ACC112 (cell line): Measurements from ENCODE around the gene ZNF831.

Experiments used
- H2AFZ ChIP-seq: fragments of 200-600 bp; sonication (generic); one replicate; pipeline ENCODE4 v1.6.0; 2017; ENCODE audit warnings: antibody characterized with exemption, low read length; ENCODE audit not compliant: unreplicated experiment
- H3K27ac ChIP-seq: fragments of 200-600 bp; sonication (generic); 2 replicates; pipeline ENCODE4 v1.5.1; 2014; ENCODE audit warnings: low read depth, mild to moderate bottlenecking, antibody characterized with exemption, low read length, moderate library complexity
- H3K27me3 ChIP-seq: fragments of 200-600 bp; sonication (generic); 2 replicates; pipeline ENCODE4 v1.6.1; 2014; ENCODE audit warnings: mild to moderate bottlenecking, antibody characterized with exemption, low read length, moderate library complexity, mixed read lengths; ENCODE audit not compliant: insufficient read depth
- H3K36me3 ChIP-seq: fragments of 200-600 bp; sonication (generic); 2 replicates; pipeline ENCODE4 v1.6.1; 2016; ENCODE audit warnings: mild to moderate bottlenecking, antibody characterized with exemption, low read length, moderate library complexity, mixed read lengths; ENCODE audit not compliant: insufficient read depth
- H3K4me1 ChIP-seq: fragments of 200-600 bp; sonication (generic); one replicate; pipeline ENCODE4 v1.6.1; 2016; ENCODE audit warnings: low read length, mixed read lengths; ENCODE audit not compliant: insufficient read depth, unreplicated experiment, control insufficient read depth
- H3K4me3 ChIP-seq: fragments of 200-600 bp; sonication (generic); 2 replicates; pipeline ENCODE4 v1.5.1; 2014; ENCODE audit warnings: mild to moderate bottlenecking, low read depth, low read length
- H3K79me2 ChIP-seq: fragments of 200-600 bp; sonication (generic); one replicate; pipeline ENCODE4 v1.6.0; 2016; ENCODE audit warnings: low read length; ENCODE audit not compliant: control insufficient read depth, unreplicated experiment, insufficient read depth

Gene ZNF831

GRCh38 chr20:59182401-59183044, 18.9 kb downstream of the ZNF831 start:
- H3K4me1 ChIP-seq = no peaks in the 10 kb centered on the region
- no peak overlapping the region for H3K4me3 ChIP-seq
- H3K27ac ChIP-seq = no peak overlapping the region
- H3K36me3 ChIP-seq = no peaks in the 10 kb centered on the region
- H2AFZ ChIP-seq = no peak overlapping the region
- H3K79me2 ChIP-seq = no peaks in the 10 kb centered on the region
- no peaks in the 10 kb centered on the region for H3K27me3 ChIP-seq

- H3K79me2 ChIP-seq = no peaks in the 10 kb centered on the region
- no peaks in the 10 kb centered on the region for H3K4me1 ChIP-seq
- H3K4me3 ChIP-seq = no peak overlapping the region
- no peak overlapping the region for H2AFZ ChIP-seq
- H3K27ac ChIP-seq = no peak overlapping the region
- H3K36me3 ChIP-seq = no peaks in the 10 kb centered on the region
- H3K27me3 ChIP-seq = no peaks in the 10 kb centered on the region
Measured at GRCh38 chr20:59183751-59184150, 20.1 kb downstream of the ZNF831 start.

GRCh38 chr20:59184880-59185447, 21.3 kb downstream of the ZNF831 start:
- Histone ChIP-seq H2AFZ (no peak overlapping the region), H3K36me3 (no peaks in the 10 kb centered on the region), H3K27ac (no peak overlapping the region), H3K79me2 (no peaks in the 10 kb centered on the region), H3K4me3 (no peak overlapping the region), H3K27me3 (no peaks in the 10 kb centered on the region), H3K4me1 (no peaks in the 10 kb centered on the region)

GRCh38 chr20:59185809-59186208, 22.2 kb downstream of the ZNF831 start:
- no peaks in the 10 kb centered on the region for H3K27me3 ChIP-seq
- H3K36me3 ChIP-seq = no peaks in the 10 kb centered on the region
- no peak overlapping the region for H2AFZ ChIP-seq
- H3K4me3 ChIP-seq = no peak overlapping the region
- no peaks in the 10 kb centered on the region for H3K4me1 ChIP-seq
- H3K27ac ChIP-seq = no peak overlapping the region
- H3K79me2 ChIP-seq = no peaks in the 10 kb centered on the region

- H3K27me3 ChIP-seq = no peaks in the 10 kb centered on the region
- H2AFZ ChIP-seq = no peak overlapping the region
Measured at GRCh38 chr20:59190466-59190865, 26.8 kb downstream of the ZNF831 start.

GRCh38 chr20:59191036-59191755, 27.6 kb downstream of the ZNF831 start:
- H3K27me3 ChIP-seq = no peaks in the 10 kb centered on the region

More at GRCh38 chr20:59190466-59190865, 26.8 kb downstream of the ZNF831 start:
- Histone ChIP-seq H3K27ac (no peak overlapping the region), H3K36me3 (no peaks in the 10 kb centered on the region), H3K79me2 (no peaks in the 10 kb centered on the region), H3K4me1 (no peaks in the 10 kb centered on the region), H3K4me3 (no peak overlapping the region)

GRCh38 chr20:59191756-59192532, 28.3 kb downstream of the ZNF831 start:
- Histone ChIP-seq H3K79me2 (no peaks in the 10 kb centered on the region), H2AFZ (no peak overlapping the region), H3K4me1 (no peaks in the 10 kb centered on the region), H3K4me3 (no peak overlapping the region), H3K27ac (no peak overlapping the region), H3K36me3 (no peaks in the 10 kb centered on the region), H3K27me3 (no peaks in the 10 kb centered on the region)

More at GRCh38 chr20:59191036-59191755, 27.6 kb downstream of the ZNF831 start:
- Histone ChIP-seq H2AFZ (no peak overlapping the region), H3K27ac (no peak overlapping the region), H3K4me3 (no peak overlapping the region), H3K4me1 (no peaks in the 10 kb centered on the region), H3K36me3 (no peaks in the 10 kb centered on the region), H3K79me2 (no peaks in the 10 kb centered on the region)

- no peaks in the 10 kb centered on the region for H3K36me3 ChIP-seq
- no peak overlapping the region for H3K4me3 ChIP-seq
- no peaks in the 10 kb centered on the region for H3K4me1 ChIP-seq
- H3K27me3 ChIP-seq = no peaks in the 10 kb centered on the region
- no peak overlapping the region for H3K27ac ChIP-seq
- H2AFZ ChIP-seq = no peak overlapping the region
- H3K79me2 ChIP-seq = no peaks in the 10 kb centered on the region
Measured at GRCh38 chr20:59192533-59192896, 28.9 kb downstream of the ZNF831 start.

- Histone ChIP-seq H3K4me3 (no peak overlapping the region), H3K27ac (no peak overlapping the region), H2AFZ (no peak overlapping the region), H3K4me1 (no peaks in the 10 kb centered on the region), H3K36me3 (no peaks in the 10 kb centered on the region), H3K27me3 (no peaks in the 10 kb centered on the region), H3K79me2 (no peaks in the 10 kb centered on the region)
Measured at GRCh38 chr20:59193325-59193724, 29.7 kb downstream of the ZNF831 start.

- Histone ChIP-seq H2AFZ (no peak overlapping the region), H3K27me3 (no peaks in the 10 kb centered on the region)
Measured at GRCh38 chr20:59194023-59194935, 30.7 kb downstream of the ZNF831 start.

More at GRCh38 chr20:59194023-59194935, 30.7 kb downstream of the ZNF831 start:
- no peaks in the 10 kb centered on the region for H3K79me2 ChIP-seq
- H3K27ac ChIP-seq = no peak overlapping the region
- H3K36me3 ChIP-seq = no peaks in the 10 kb centered on the region
- H3K4me1 ChIP-seq = no peaks in the 10 kb centered on the region
- no peak overlapping the region for H3K4me3 ChIP-seq
